Prostate gland (tissue), 2 donors: ENCODE measurements around the gene COL25A1.

Experiments used
- POLR2A ChIP-seq: fragments of 450-650 bp; IDR thresholded peaks from one replicate; pipeline ENCODE4 v1.6.1; 2016; ENCODE audit warnings: antibody characterized with exemption, mild to moderate bottlenecking
- POLR2AphosphoS5 ChIP-seq: sonication (generic); formaldehyde crosslinking; IDR thresholded peaks from one replicate; pipeline ENCODE4 v1.6.1; 2017; ENCODE audit warnings: antibody characterized with exemption
- TF ChIP-seq, protein P1 (sequence below), 4 experiments: fragments of 200-600 bp in 2 of 4; fragments of 450-650 bp in 2 of 4; sonication (generic) in 2 of 4; IDR thresholded peaks; 1 replicate in 3 of 4; 2 replicates in 1 of 4; pipeline ENCODE4 v1.5.1; 2016 to 2019; ENCODE audit warnings: antibody characterized with exemption in 4 of 4, mild to moderate bottlenecking in 2 of 4, moderate library complexity in 2 of 4

DNA sequence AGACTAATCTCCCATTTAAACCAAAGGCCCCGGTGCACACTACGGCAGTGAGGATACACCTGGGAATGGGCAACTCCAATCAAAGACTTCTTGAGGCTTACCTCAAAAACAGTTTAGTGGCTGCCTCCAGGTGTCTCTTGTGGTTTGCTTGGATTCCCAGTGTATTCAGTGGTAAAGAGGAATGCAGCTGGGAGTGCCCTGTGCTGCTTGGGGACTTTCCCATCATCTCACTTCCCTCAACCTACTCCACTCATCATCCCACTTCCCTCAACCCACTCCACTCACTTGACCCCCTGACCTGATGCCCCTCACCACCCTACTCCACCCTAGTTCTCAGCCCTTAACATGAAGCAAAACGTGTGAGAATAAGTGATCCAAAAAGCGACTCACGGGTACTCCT is 362.3 kb downstream of the COL25A1 start:
- TF ChIP-seq, protein P1, sequence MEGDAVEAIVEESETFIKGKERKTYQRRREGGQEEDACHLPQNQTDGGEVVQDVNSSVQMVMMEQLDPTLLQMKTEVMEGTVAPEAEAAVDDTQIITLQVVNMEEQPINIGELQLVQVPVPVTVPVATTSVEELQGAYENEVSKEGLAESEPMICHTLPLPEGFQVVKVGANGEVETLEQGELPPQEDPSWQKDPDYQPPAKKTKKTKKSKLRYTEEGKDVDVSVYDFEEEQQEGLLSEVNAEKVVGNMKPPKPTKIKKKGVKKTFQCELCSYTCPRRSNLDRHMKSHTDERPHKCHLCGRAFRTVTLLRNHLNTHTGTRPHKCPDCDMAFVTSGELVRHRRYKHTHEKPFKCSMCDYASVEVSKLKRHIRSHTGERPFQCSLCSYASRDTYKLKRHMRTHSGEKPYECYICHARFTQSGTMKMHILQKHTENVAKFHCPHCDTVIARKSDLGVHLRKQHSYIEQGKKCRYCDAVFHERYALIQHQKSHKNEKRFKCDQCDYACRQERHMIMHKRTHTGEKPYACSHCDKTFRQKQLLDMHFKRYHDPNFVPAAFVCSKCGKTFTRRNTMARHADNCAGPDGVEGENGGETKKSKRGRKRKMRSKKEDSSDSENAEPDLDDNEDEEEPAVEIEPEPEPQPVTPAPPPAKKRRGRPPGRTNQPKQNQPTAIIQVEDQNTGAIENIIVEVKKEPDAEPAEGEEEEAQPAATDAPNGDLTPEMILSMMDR (IDR thresholded peaks at IDR 0.05): no peak
- TF ChIP-seq POLR2A (no peak), POLR2AphosphoS5 (no peak)
